Measurements from ENCODE around the gene NRL.

The NRL gene

GRCh38 chr14:24143511-24143910, 28.8 kb upstream of the NRL start:
- no peak for DNase-seq

GRCh38 chr14:24141097-24141880, 26.5 kb upstream of the NRL start, which contains the start of gene EMC9:
Gene EMC9 (minus strand): TSS chr14:24141591. CDS start chr14:24141304, 287 bp downstream.
- DNase-seq: peak; percentile 99

GRCh38 chr14:24139272-24139934, 24.7 kb upstream of the NRL start:
- DNase-seq: no peak

- DNase-seq: no peak
Measured at GRCh38 chr14:24138396-24139271, 23.9 kb upstream of the NRL start.

GRCh38 chr14:24137529-24138395, 23.0 kb upstream of the NRL start:
- DNase-seq: no peak

GRCh38 chr14:24136684-24137528, 22.2 kb upstream of the NRL start:
- DNase-seq: no peak

- DNase-seq: peak; percentile 84
Measured at GRCh38 chr14:24135834-24136683, 21.3 kb upstream of the NRL start, which contains the start of gene PSME1. Gene PSME1 (plus strand): TSS chr14:24136194. CDS start chr14:24136263, 69 bp downstream.

- DNase-seq: no peak
Measured at GRCh38 chr14:24135584-24135833, 20.8 kb upstream of the NRL start.

GRCh38 chr14:24133735-24134134, 19.0 kb upstream of the NRL start:
- DNase-seq: no peak

- DNase-seq: no peak
Measured at GRCh38 chr14:24132976-24133375, 18.2 kb upstream of the NRL start.

- DNase-seq: peak; percentile 90
Measured at GRCh38 chr14:24132061-24132685, 17.4 kb upstream of the NRL start.

GRCh38 chr14:24131549-24131966, 16.8 kb upstream of the NRL start:
- DNase-seq: no peak

- DNase-seq: no peak
Measured at GRCh38 chr14:24130717-24131548, 16.2 kb upstream of the NRL start.

- DNase-seq: no peak
Measured at GRCh38 chr14:24130380-24130716, 15.6 kb upstream of the NRL start, which contains the start of gene FITM1. Gene FITM1 (plus strand): TSS chr14:24130659. CDS start chr14:24131564, 905 bp downstream.

GRCh38 chr14:24129410-24129998, 14.8 kb upstream of the NRL start:
- no peak for DNase-seq

- DNase-seq: no peak
Measured at GRCh38 chr14:24127673-24128072, 12.9 kb upstream of the NRL start.

- DNase-seq: no peak
Measured at GRCh38 chr14:24126939-24127338, 12.2 kb upstream of the NRL start.
